Tibial artery (tissue), 4 donors: ENCODE results near the gene CALML6.
A peak's percentile ranks its signal among the peaks of the same experiment; 100 is the strongest.

Experiments used
- DNase-seq, 2 donors: peaks; one replicate each; pipeline ENCODE4 v3.0.0-alpha.2; 2019
- H3K27ac ChIP-seq, 2 donors: fragments of 200-600 bp; sonication (generic) in 1 of 2; 1 replicate in 1 of 2; 2 replicates in 1 of 2; pipeline ENCODE4 v1.5.1; 2018 to 2019; ENCODE audit warnings: mild to moderate bottlenecking in 1 of 2
- H3K27me3 ChIP-seq, 2 donors: fragments of 200-600 bp; sonication (generic) in 1 of 2; one replicate each; pipeline versions ENCODE4 v1.5.1 to v1.6.0; 2016 to 2019
- H3K36me3 ChIP-seq, 3 donors: fragments of 200-600 bp; sonication (generic) in 2 of 3; one replicate each; pipeline ENCODE4 v1.5.1; 2016 to 2019; ENCODE audit warnings: mild to moderate bottlenecking in 2 of 3
- H3K4me1 ChIP-seq, 4 donors: fragments of 200-600 bp; sonication (generic) in 2 of 4; 1 replicate in 3 of 4; 2 replicates in 1 of 4; pipeline ENCODE4 v1.5.1; 2016 to 2019
- H3K4me3 ChIP-seq, 2 donors: fragments of 200-600 bp; sonication (generic) in 1 of 2; 1 replicate in 1 of 2; 2 replicates in 1 of 2; pipeline ENCODE4 v1.5.1; 2018 to 2019; ENCODE audit warnings: mild to moderate bottlenecking in 2 of 2
- H3K9me3 ChIP-seq, 3 donors: fragments of 200-600 bp; sonication (generic) in 1 of 3; one replicate each; pipeline ENCODE4 v1.5.1; 2016 to 2019
- intact Hi-C: fragments of 100-400 bp; cut with DNase I; formaldehyde crosslinking; loops from one replicate; pipeline ENCODE4 v1.15.0; 2023; ENCODE audit warnings: low total_unique reads
- TF ChIP-seq, protein P1 (sequence below), 2 experiments: fragments of 200-600 bp in 1 of 2; fragments of 450-650 bp in 1 of 2; IDR thresholded peaks; one replicate each; pipeline ENCODE4 v1.5.1; 2017 to 2019; ENCODE audit warnings: antibody characterized with exemption in 2 of 2, mild to moderate bottlenecking in 1 of 2, moderate library complexity in 1 of 2

CALML6 gene

DNA sequence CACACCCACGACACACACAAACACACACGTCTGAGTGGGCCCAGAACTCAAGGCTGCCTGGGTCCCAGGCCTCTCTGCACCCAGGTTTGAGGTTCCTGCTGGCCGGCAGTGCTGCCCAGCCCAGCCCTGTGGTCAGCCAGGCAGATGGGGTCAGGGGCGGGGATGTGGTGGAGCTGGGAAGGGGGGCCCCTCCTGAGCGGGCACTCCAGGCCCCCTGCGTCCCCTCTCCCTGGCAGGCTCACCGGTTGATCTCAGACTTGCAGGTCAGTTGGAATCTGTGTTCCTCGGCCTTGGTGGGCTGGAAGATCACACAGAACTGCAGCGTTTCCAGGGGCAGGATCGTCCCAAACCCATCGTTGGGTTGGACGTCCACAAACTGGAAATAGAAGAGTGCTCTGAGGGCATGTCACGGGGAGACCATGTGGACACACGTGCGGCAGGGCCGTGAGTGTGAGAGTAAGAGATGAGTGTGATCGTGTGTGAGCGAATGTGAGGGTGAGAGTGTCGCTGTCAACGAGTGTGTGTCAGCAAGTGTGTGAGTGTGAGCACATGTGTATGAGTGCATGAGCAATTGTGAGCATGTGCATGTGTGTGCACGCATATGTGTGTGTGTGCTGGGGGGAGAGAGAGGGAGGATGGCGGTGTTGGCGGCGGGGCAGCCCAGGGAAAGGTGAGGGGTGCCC is 23.7 kb downstream of the CALML6 start:
- Histone ChIP-seq H3K4me3 (no peak overlapping the region), H3K27ac (no peak overlapping the region), H3K9me3 (no peaks in the 10 kb centered on the region), H3K27me3 (peaks cover 0 to 54% of the 10 kb centered on the region in 2 donors), H3K4me1 (peaks cover 0 to 2% (median 0%) of the 10 kb centered on the region in 4 donors), H3K36me3 (no peaks in the 10 kb centered on the region)
- TF ChIP-seq, protein P1, sequence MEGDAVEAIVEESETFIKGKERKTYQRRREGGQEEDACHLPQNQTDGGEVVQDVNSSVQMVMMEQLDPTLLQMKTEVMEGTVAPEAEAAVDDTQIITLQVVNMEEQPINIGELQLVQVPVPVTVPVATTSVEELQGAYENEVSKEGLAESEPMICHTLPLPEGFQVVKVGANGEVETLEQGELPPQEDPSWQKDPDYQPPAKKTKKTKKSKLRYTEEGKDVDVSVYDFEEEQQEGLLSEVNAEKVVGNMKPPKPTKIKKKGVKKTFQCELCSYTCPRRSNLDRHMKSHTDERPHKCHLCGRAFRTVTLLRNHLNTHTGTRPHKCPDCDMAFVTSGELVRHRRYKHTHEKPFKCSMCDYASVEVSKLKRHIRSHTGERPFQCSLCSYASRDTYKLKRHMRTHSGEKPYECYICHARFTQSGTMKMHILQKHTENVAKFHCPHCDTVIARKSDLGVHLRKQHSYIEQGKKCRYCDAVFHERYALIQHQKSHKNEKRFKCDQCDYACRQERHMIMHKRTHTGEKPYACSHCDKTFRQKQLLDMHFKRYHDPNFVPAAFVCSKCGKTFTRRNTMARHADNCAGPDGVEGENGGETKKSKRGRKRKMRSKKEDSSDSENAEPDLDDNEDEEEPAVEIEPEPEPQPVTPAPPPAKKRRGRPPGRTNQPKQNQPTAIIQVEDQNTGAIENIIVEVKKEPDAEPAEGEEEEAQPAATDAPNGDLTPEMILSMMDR (IDR thresholded peaks at IDR 0.05): no peak
- peak in 1 of 2 donors; percentile 11 for DNase-seq
- intact Hi-C loops: no loop called here

GRCh38 chr1:1939296-1940122 is 24.4 kb downstream of the CALML6 start:
- peaks cover 0 to 9% (median 0%) of the 10 kb centered on the region in 4 donors for H3K4me1 ChIP-seq
- H3K36me3 ChIP-seq: no peaks in the 10 kb centered on the region
- no peak overlapping the region for H3K4me3 ChIP-seq
- intact Hi-C loops: loop anchor here (5.0 kb wide), 1 partner anchor 93 kb away; no protein-coding TSS in a partner anchor
- peak in 1 of 2 donors; percentile 15 for DNase-seq
- TF ChIP-seq, protein P1 (IDR thresholded peaks at IDR 0.05): no peak
- no peaks in the 10 kb centered on the region for H3K9me3 ChIP-seq
- peaks cover 0 to 61% of the 10 kb centered on the region in 2 donors for H3K27me3 ChIP-seq
- H3K27ac ChIP-seq: no peak overlapping the region

- intact Hi-C loops: loop anchor here (5.0 kb wide), 1 partner anchor 92 kb away; no protein-coding TSS in a partner anchor
- TF ChIP-seq, protein P1 (IDR thresholded peaks at IDR 0.05): no peak
- peaks cover 0 to 66% of the 10 kb centered on the region in 2 donors for H3K27me3 ChIP-seq
- H3K36me3 ChIP-seq: no peaks in the 10 kb centered on the region
- H3K27ac ChIP-seq: no peak overlapping the region
- no peaks in the 10 kb centered on the region for H3K9me3 ChIP-seq
- H3K4me1 ChIP-seq: peaks cover 0 to 9% (median 0%) of the 10 kb centered on the region in 4 donors
- H3K4me3 ChIP-seq: no peak overlapping the region
- DNase-seq: no peak
Measured at GRCh38 chr1:1940123-1940425, 25.0 kb downstream of the CALML6 start.

DNA sequence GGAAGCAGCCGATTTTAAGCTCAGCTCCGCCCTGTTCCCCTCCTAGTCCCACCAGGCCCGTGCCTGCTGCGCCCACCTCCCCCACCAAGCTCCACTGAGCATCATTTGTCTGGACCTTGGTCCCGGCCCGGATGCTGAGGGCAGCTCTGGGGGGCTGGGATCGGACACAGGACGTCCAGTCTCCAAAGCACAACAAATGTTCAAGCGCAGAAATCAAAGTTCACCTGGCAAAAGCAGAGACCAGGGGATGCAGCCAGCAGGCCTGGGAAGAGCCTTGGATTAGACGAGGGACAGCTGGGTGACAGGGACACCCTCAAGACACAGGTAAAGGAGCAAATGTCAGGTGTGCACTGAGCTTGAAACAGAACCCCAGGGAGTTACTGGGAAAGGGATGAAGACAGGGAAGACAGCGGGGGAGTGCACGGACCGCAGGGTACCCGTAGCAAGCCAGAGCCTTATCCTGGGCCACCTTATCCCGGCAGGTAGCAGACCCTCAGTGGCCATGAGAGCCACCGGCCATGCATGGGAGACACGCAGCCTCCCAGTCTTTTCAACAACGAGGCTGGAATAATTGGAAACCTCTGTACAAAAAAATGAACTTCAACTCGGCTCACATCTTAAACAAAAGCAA is 26.3 kb downstream of the CALML6 start:
- no peak overlapping the region for H3K27ac ChIP-seq
- no peak for DNase-seq
- H3K36me3 ChIP-seq: no peaks in the 10 kb centered on the region
- TF ChIP-seq, protein P1 (IDR thresholded peaks at IDR 0.05): no peak
- H3K27me3 ChIP-seq: peaks cover 0 to 73% of the 10 kb centered on the region in 2 donors
- no peak overlapping the region for H3K4me3 ChIP-seq
- no peaks in the 10 kb centered on the region for H3K9me3 ChIP-seq
- intact Hi-C loops: loop anchor here (5.0 kb wide), 1 partner anchor 91 kb away; no protein-coding TSS in a partner anchor
- H3K4me1 ChIP-seq: peaks cover 0 to 9% (median 0%) of the 10 kb centered on the region in 4 donors

- TF ChIP-seq, protein P1 (IDR thresholded peaks at IDR 0.05): no peak
- Histone ChIP-seq H3K4me3 (no peak overlapping the region), H3K27ac (no peak overlapping the region), H3K9me3 (no peaks in the 10 kb centered on the region), H3K27me3 (peaks cover 0 to 80% of the 10 kb centered on the region in 2 donors), H3K36me3 (no peaks in the 10 kb centered on the region), H3K4me1 (peaks cover 0 to 9% (median 0%) of the 10 kb centered on the region in 4 donors)
- intact Hi-C loops: loop anchor here (5.0 kb wide), 1 partner anchor 90 kb away; no protein-coding TSS in a partner anchor
- no peak for DNase-seq
Measured at GRCh38 chr1:1941868-1942752, 27.1 kb downstream of the CALML6 start.
